ENCODE measurements around the gene NDE1.

- TF ChIP-seq, protein P1, sequence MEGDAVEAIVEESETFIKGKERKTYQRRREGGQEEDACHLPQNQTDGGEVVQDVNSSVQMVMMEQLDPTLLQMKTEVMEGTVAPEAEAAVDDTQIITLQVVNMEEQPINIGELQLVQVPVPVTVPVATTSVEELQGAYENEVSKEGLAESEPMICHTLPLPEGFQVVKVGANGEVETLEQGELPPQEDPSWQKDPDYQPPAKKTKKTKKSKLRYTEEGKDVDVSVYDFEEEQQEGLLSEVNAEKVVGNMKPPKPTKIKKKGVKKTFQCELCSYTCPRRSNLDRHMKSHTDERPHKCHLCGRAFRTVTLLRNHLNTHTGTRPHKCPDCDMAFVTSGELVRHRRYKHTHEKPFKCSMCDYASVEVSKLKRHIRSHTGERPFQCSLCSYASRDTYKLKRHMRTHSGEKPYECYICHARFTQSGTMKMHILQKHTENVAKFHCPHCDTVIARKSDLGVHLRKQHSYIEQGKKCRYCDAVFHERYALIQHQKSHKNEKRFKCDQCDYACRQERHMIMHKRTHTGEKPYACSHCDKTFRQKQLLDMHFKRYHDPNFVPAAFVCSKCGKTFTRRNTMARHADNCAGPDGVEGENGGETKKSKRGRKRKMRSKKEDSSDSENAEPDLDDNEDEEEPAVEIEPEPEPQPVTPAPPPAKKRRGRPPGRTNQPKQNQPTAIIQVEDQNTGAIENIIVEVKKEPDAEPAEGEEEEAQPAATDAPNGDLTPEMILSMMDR (IDR thresholded peaks at IDR 0.05; ENCODE audit: low read length), result no peak
- TF ChIP-seq EZH2 (IDR thresholded peaks at IDR 0.05; ENCODE audit: borderline replicate concordance, low read length), result no peak
These were observed 93.6 kb downstream of the NDE1 start for GRCh38 chr16:15743657-15744056.
